Ishikawa (cell line): ENCODE results near the gene IL31.

Experiments
- CEBPB ChIP-seq: IDR thresholded peaks from 2 replicates; pipeline ENCODE4 v1.6.1; 2012
- CREB1 ChIP-seq: IDR thresholded peaks from 2 replicates; pipeline ENCODE4 v1.6.1; 2012; ENCODE audit warnings: low read depth
- EGR1 ChIP-seq: IDR thresholded peaks from 2 replicates; pipeline ENCODE4 v1.6.1; 2012
- EP300 ChIP-seq: IDR thresholded peaks from 2 replicates; pipeline ENCODE4 v1.6.1; 2012; ENCODE audit warnings: borderline replicate concordance
- FOXM1 ChIP-seq: IDR thresholded peaks from 2 replicates; pipeline ENCODE4 v1.6.1; 2012; ENCODE audit warnings: low read depth, borderline replicate concordance
- MAX ChIP-seq: IDR thresholded peaks from 2 replicates; pipeline ENCODE4 v1.6.1; 2012
- NFIC ChIP-seq: IDR thresholded peaks from 2 replicates; pipeline ENCODE4 v1.6.1; 2012
- RAD21 ChIP-seq: IDR thresholded peaks from 2 replicates; pipeline ENCODE4 v1.6.1; 2012; ENCODE audit warnings: low read depth
- TAF1 ChIP-seq: IDR thresholded peaks from 2 replicates; pipeline ENCODE4 v1.6.1; 2012; ENCODE audit warnings: low read depth, mild to moderate bottlenecking
- TCF12 ChIP-seq: IDR thresholded peaks from 2 replicates; pipeline ENCODE4 v1.6.1; 2012; ENCODE audit warnings: low read depth
- TEAD4 ChIP-seq: IDR thresholded peaks from 2 replicates; pipeline ENCODE4 v1.6.1; 2012
- USF1 ChIP-seq: IDR thresholded peaks from 2 replicates; pipeline ENCODE4 v1.6.1; 2012
- YY1 ChIP-seq: IDR thresholded peaks from 2 replicates; pipeline ENCODE4 v1.6.1; 2012; ENCODE audit warnings: low read depth
- ZBTB7A ChIP-seq: IDR thresholded peaks from 2 replicates; pipeline ENCODE4 v1.6.1; 2012; ENCODE audit warnings: low read depth
- TF ChIP-seq, protein P1 (sequence below): IDR thresholded peaks from 2 replicates; pipeline ENCODE4 v1.6.1; 2012; ENCODE audit warnings: low read depth, mild to moderate bottlenecking

IL31 gene

GRCh38 chr12:122185494-122186082 is 11.6 kb upstream of the IL31 start:
- TF ChIP-seq CEBPB (no peak), CREB1 (no peak), TAF1 (no peak), TEAD4 (no peak), FOXM1 (no peak), USF1 (no peak), EGR1 (no peak), TCF12 (no peak), NFIC (no peak), RAD21 (no peak), ZBTB7A (no peak)

GRCh38 chr12:122185079-122185478 is 11.1 kb upstream of the IL31 start:
- no peak for TF ChIP-seq FOXM1
- TF ChIP-seq CEBPB: no peak
- TF ChIP-seq CREB1: no peak
- TF ChIP-seq EGR1: no peak
- no peak for TF ChIP-seq NFIC
- no peak for TF ChIP-seq YY1
- TF ChIP-seq TCF12: no peak
- TF ChIP-seq, protein P1, sequence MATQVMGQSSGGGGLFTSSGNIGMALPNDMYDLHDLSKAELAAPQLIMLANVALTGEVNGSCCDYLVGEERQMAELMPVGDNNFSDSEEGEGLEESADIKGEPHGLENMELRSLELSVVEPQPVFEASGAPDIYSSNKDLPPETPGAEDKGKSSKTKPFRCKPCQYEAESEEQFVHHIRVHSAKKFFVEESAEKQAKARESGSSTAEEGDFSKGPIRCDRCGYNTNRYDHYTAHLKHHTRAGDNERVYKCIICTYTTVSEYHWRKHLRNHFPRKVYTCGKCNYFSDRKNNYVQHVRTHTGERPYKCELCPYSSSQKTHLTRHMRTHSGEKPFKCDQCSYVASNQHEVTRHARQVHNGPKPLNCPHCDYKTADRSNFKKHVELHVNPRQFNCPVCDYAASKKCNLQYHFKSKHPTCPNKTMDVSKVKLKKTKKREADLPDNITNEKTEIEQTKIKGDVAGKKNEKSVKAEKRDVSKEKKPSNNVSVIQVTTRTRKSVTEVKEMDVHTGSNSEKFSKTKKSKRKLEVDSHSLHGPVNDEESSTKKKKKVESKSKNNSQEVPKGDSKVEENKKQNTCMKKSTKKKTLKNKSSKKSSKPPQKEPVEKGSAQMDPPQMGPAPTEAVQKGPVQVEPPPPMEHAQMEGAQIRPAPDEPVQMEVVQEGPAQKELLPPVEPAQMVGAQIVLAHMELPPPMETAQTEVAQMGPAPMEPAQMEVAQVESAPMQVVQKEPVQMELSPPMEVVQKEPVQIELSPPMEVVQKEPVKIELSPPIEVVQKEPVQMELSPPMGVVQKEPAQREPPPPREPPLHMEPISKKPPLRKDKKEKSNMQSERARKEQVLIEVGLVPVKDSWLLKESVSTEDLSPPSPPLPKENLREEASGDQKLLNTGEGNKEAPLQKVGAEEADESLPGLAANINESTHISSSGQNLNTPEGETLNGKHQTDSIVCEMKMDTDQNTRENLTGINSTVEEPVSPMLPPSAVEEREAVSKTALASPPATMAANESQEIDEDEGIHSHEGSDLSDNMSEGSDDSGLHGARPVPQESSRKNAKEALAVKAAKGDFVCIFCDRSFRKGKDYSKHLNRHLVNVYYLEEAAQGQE: no peak
- TF ChIP-seq TAF1: no peak
- no peak for TF ChIP-seq TEAD4
- no peak for TF ChIP-seq RAD21

DNA sequence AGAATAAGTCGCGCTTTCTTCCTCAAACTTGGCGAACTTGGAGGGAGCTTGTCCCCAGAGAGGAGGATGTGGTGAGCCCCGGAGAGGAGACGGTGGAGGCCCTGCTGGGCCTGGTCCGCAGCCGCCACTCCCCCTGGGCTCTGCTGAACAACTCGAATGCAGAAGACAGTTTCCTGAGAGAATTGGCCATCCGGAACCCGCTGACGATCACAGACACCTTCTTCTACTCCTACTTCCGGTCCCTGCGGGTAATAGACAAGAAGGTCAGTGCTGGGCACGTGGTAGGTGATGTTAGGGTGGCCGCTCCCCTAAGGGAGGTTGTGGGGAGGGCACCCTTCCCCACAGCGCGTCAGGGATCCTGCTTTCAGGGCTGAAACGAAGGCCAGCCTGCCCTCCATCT is 10.5 kb upstream of the IL31 start:
- no peak for TF ChIP-seq MAX
- TF ChIP-seq, protein P1: no peak
- no peak for TF ChIP-seq FOXM1
- no peak for TF ChIP-seq EGR1
- TF ChIP-seq TEAD4: no peak

DNA sequence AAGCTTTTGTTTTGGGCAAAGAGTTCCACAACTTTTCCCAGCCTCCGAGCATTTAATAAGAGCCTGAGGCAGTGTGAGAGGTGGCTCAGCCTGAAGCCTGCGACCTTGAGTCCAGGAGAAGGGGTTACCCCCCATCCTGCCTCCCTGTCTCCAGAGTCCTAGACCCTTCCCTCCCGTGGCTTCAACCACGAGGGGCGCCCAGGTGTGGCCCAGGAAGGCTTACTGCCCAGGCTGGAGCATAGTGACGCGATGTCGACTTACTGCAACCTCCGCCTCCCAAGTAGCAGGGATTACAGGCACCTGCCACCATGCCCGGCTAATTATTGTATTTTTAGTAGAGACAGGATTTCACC is 9.5 kb upstream of the IL31 start:
- TF ChIP-seq CEBPB: no peak
- TF ChIP-seq YY1: no peak
- no peak for TF ChIP-seq RAD21
- no peak for TF ChIP-seq CREB1
- no peak for TF ChIP-seq MAX
- no peak for TF ChIP-seq TEAD4

DNA sequence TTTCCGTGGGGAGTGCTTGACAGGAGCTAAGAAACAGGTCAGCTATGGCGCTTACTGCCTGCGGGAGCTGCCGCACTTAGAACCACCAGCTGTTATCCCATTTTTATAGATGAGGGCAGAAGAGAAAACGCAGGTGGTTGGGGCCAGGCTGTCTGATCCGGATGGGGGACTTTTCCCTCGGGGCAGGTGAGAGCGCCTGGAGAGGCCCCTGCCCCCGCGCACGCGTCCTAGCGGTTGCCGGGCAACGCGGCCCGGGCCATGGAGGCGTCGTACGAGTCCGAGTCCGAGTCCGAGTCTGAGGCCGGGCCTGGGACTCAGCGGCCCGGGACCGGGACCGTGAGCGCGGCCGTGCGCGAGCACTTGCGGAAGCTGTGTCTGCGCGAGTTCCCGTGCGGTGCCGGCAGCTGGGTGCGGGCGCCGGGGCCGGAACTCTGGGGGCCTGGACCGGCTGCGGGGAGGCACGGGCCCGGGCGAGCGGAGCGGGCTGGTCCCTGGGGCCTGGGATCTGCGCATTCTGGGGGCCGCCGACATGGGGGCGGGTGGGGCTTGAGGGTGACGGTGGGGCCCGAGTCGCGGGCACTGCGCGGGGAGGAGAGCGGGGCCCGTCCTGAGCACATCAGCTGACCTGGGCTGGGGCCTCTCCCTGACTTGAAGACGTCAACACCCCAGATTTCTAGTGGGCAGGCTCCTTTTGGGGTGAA is 9.0 kb upstream of the IL31 start, which contains the start of gene LRRC43:
Gene LRRC43, plus strand, starts transcription at position 237 of the 701 bp plus-strand sequence. Its CDS starts 22 bp downstream, at position 259.
- TF ChIP-seq CREB1 (no peak), TEAD4 (no peak), CEBPB (no peak), MAX (no peak; the same call in 1 of the 2 replicates), TCF12 (no peak), TAF1 (no peak), NFIC (no peak), EP300 (no peak), EGR1 (no peak), FOXM1 (no peak), ZBTB7A (no peak), USF1 (no peak), RAD21 (no peak), YY1 (no peak)
- TF ChIP-seq, protein P1: no peak
